ENCODE data around the gene RGS7.

Gene RGS7

GRCh38 chr1:241356187-241356518 is 852 bp downstream of the RGS7 start:
- no peaks in the 10 kb centered on the region for H3K9me3 Mint-ChIP-seq
- H3K27me3 Mint-ChIP-seq: peaks cover 11% of the 10 kb centered on the region
- peak overlapping the region; percentile 83 for H3K4me3 Mint-ChIP-seq
- no peaks in the 10 kb centered on the region for H3K36me3 Mint-ChIP-seq
- DNase-seq (ENCODE audit: low spot score in 2 of 2): no peak
- no peak overlapping the region for H3K27ac Mint-ChIP-seq
- ATAC-seq (ENCODE audit: low read depth): no peak
- H3K4me1 Mint-ChIP-seq: peaks cover 3% of the 10 kb centered on the region

GRCh38 chr1:241355311-241356010 is 1.5 kb downstream of the RGS7 start:
- ATAC-seq (ENCODE audit: low read depth) (no peak), DNase-seq (ENCODE audit: low spot score in 2 of 2) (no peak)
- peaks cover 3% of the 10 kb centered on the region for H3K4me1 Mint-ChIP-seq
- H3K4me3 Mint-ChIP-seq: peak overlapping the region; percentile 11
- H3K27me3 Mint-ChIP-seq: peaks cover 11% of the 10 kb centered on the region
- H3K36me3 Mint-ChIP-seq: no peaks in the 10 kb centered on the region
- no peak overlapping the region for H3K27ac Mint-ChIP-seq
- H3K9me3 Mint-ChIP-seq: no peaks in the 10 kb centered on the region

- ATAC-seq (ENCODE audit: low read depth) (no peak), DNase-seq (ENCODE audit: low spot score in 2 of 2) (no peak)
- peaks cover 5% of the 10 kb centered on the region for H3K27me3 Mint-ChIP-seq
- peaks cover 3% of the 10 kb centered on the region for H3K4me1 Mint-ChIP-seq
- no peak overlapping the region for H3K4me3 Mint-ChIP-seq
- H3K9me3 Mint-ChIP-seq: no peaks in the 10 kb centered on the region
- no peaks in the 10 kb centered on the region for H3K36me3 Mint-ChIP-seq
- no peak overlapping the region for H3K27ac Mint-ChIP-seq
Observed at GRCh38 chr1:241352401-241352800, 4.6 kb downstream of the RGS7 start.

- DNase-seq (ENCODE audit: low spot score in 2 of 2) (no peak), ATAC-seq (ENCODE audit: low read depth) (no peak)
- H3K4me1 Mint-ChIP-seq: peaks cover 3% of the 10 kb centered on the region
- H3K27ac Mint-ChIP-seq: no peak overlapping the region
- H3K27me3 Mint-ChIP-seq: peaks cover 5% of the 10 kb centered on the region
- H3K4me3 Mint-ChIP-seq: no peak overlapping the region
- no peaks in the 10 kb centered on the region for H3K9me3 Mint-ChIP-seq
- H3K36me3 Mint-ChIP-seq: no peaks in the 10 kb centered on the region
Observed at GRCh38 chr1:241351841-241352240, 5.2 kb downstream of the RGS7 start.

- no peaks in the 10 kb centered on the region for H3K9me3 Mint-ChIP-seq
- H3K27me3 Mint-ChIP-seq: peaks cover 2% of the 10 kb centered on the region
- H3K4me3 Mint-ChIP-seq: no peak overlapping the region
- DNase-seq (ENCODE audit: low spot score in 2 of 2) (no peak), ATAC-seq (ENCODE audit: low read depth) (no peak)
- H3K36me3 Mint-ChIP-seq: no peaks in the 10 kb centered on the region
- H3K27ac Mint-ChIP-seq: no peak overlapping the region
- H3K4me1 Mint-ChIP-seq: no peaks in the 10 kb centered on the region
Observed at GRCh38 chr1:241343956-241344355, 13.0 kb downstream of the RGS7 start.

- H3K4me3 Mint-ChIP-seq: no peak overlapping the region
- peaks cover 2% of the 10 kb centered on the region for H3K27me3 Mint-ChIP-seq
- H3K27ac Mint-ChIP-seq: no peak overlapping the region
- H3K9me3 Mint-ChIP-seq: no peaks in the 10 kb centered on the region
- H3K4me1 Mint-ChIP-seq: peaks cover 16% of the 10 kb centered on the region
- ATAC-seq (ENCODE audit: low read depth) (no peak), DNase-seq (ENCODE audit: low spot score in 2 of 2) (no peak)
- no peaks in the 10 kb centered on the region for H3K36me3 Mint-ChIP-seq
Observed at GRCh38 chr1:241336335-241336734, 20.7 kb downstream of the RGS7 start.

GRCh38 chr1:241332987-241333386 is 24.0 kb downstream of the RGS7 start:
- Mint-ChIP-seq H3K36me3 (no peaks in the 10 kb centered on the region), H3K27me3 (no peaks in the 10 kb centered on the region), H3K9me3 (no peaks in the 10 kb centered on the region), H3K4me1 (peaks cover 28% of the 10 kb centered on the region), H3K27ac (no peak overlapping the region), H3K4me3 (no peak overlapping the region)
- no peak for ATAC-seq (ENCODE audit: low read depth)
- no peak for DNase-seq (ENCODE audit: low spot score in 2 of 2)

- Mint-ChIP-seq H3K36me3 (no peaks in the 10 kb centered on the region), H3K4me1 (peaks cover 20% of the 10 kb centered on the region), H3K9me3 (no peaks in the 10 kb centered on the region), H3K27ac (no peak overlapping the region), H3K27me3 (no peaks in the 10 kb centered on the region), H3K4me3 (no peak overlapping the region)
- DNase-seq (ENCODE audit: low spot score in 2 of 2) (no peak), ATAC-seq (ENCODE audit: low read depth) (no peak)
Observed at GRCh38 chr1:241332037-241332409, 25.0 kb downstream of the RGS7 start.

- H3K36me3 Mint-ChIP-seq: no peaks in the 10 kb centered on the region
- ATAC-seq (ENCODE audit: low read depth): peak; percentile 23
Observed at GRCh38 chr1:241331328-241332036, 25.5 kb downstream of the RGS7 start.

GRCh38 chr1:241330619-241331327 is 26.2 kb downstream of the RGS7 start:
- peak; percentile 89 for ATAC-seq (ENCODE audit: low read depth)
- H3K9me3 Mint-ChIP-seq: peaks cover 6% of the 10 kb centered on the region

More at GRCh38 chr1:241331328-241332036, 25.5 kb downstream of the RGS7 start:
- no peak overlapping the region for H3K4me3 Mint-ChIP-seq
- H3K27me3 Mint-ChIP-seq: no peaks in the 10 kb centered on the region
- H3K9me3 Mint-ChIP-seq: peaks cover 2% of the 10 kb centered on the region
- H3K27ac Mint-ChIP-seq: peak overlapping the region; percentile 91
- no peak for DNase-seq (ENCODE audit: low spot score in 2 of 2)
- H3K4me1 Mint-ChIP-seq: peaks cover 19% of the 10 kb centered on the region

GRCh38 chr1:241325456-241325855 is 31.5 kb downstream of the RGS7 start:
- Mint-ChIP-seq H3K9me3 (peaks cover 6% of the 10 kb centered on the region), H3K4me3 (no peak overlapping the region), H3K27ac (no peak overlapping the region), H3K4me1 (peaks cover 5% of the 10 kb centered on the region), H3K36me3 (no peaks in the 10 kb centered on the region), H3K27me3 (peaks cover 4% of the 10 kb centered on the region)
- no peak for ATAC-seq (ENCODE audit: low read depth)
- no peak for DNase-seq (ENCODE audit: low spot score in 2 of 2)

More at GRCh38 chr1:241330619-241331327, 26.2 kb downstream of the RGS7 start:
- peak overlapping the region; percentile 91 for H3K27ac Mint-ChIP-seq
- peaks cover 19% of the 10 kb centered on the region for H3K4me1 Mint-ChIP-seq
- peak in 1 of 2 donors; percentile 16 for DNase-seq (ENCODE audit: low spot score in 2 of 2)
- no peaks in the 10 kb centered on the region for H3K27me3 Mint-ChIP-seq
- H3K36me3 Mint-ChIP-seq: no peaks in the 10 kb centered on the region
- H3K4me3 Mint-ChIP-seq: peak overlapping the region; percentile 53

- peaks cover 7% of the 10 kb centered on the region for H3K27me3 Mint-ChIP-seq
- ATAC-seq (ENCODE audit: low read depth) (no peak), DNase-seq (ENCODE audit: low spot score in 2 of 2) (peak; percentile 9 to 21)
- no peaks in the 10 kb centered on the region for H3K4me1 Mint-ChIP-seq
- H3K36me3 Mint-ChIP-seq: no peaks in the 10 kb centered on the region
- H3K27ac Mint-ChIP-seq: no peak overlapping the region
- H3K9me3 Mint-ChIP-seq: peaks cover 6% of the 10 kb centered on the region
- no peak overlapping the region for H3K4me3 Mint-ChIP-seq
Observed at GRCh38 chr1:241323514-241324195, 33.4 kb downstream of the RGS7 start.

- Mint-ChIP-seq H3K27me3 (peaks cover 7% of the 10 kb centered on the region), H3K4me1 (no peaks in the 10 kb centered on the region), H3K36me3 (no peaks in the 10 kb centered on the region), H3K27ac (no peak overlapping the region), H3K9me3 (no peaks in the 10 kb centered on the region), H3K4me3 (no peak overlapping the region)
- ATAC-seq (ENCODE audit: low read depth): no peak
- no peak for DNase-seq (ENCODE audit: low spot score in 2 of 2)
Observed at GRCh38 chr1:241317676-241318075, 39.3 kb downstream of the RGS7 start.

- Mint-ChIP-seq H3K27me3 (peaks cover 3% of the 10 kb centered on the region), H3K4me3 (no peak overlapping the region), H3K36me3 (no peaks in the 10 kb centered on the region), H3K27ac (no peak overlapping the region), H3K4me1 (peaks cover under 1% of the 10 kb centered on the region), H3K9me3 (no peaks in the 10 kb centered on the region)
- ATAC-seq (ENCODE audit: low read depth) (no peak), DNase-seq (ENCODE audit: low spot score in 2 of 2) (no peak)
Observed at GRCh38 chr1:241316372-241316771, 40.6 kb downstream of the RGS7 start.
